GM19035 (cell line): ENCODE measurements around the gene FAM167B.
A peak's percentile ranks its signal among the peaks of the same experiment; 100 is the strongest.
"Not testable (repeated sequence)": the region's sequence is repeated elsewhere in the genome, so short reads cannot be mapped to it uniquely, and the experiment has no call there.

Experiments
- ATAC-seq: cut with Tn5 transposase; IDR thresholded peaks from one replicate; pipeline ENCODE4 v1.9.1; 2021; ENCODE audit not compliant: unreplicated experiment

Gene FAM167B

DNA sequence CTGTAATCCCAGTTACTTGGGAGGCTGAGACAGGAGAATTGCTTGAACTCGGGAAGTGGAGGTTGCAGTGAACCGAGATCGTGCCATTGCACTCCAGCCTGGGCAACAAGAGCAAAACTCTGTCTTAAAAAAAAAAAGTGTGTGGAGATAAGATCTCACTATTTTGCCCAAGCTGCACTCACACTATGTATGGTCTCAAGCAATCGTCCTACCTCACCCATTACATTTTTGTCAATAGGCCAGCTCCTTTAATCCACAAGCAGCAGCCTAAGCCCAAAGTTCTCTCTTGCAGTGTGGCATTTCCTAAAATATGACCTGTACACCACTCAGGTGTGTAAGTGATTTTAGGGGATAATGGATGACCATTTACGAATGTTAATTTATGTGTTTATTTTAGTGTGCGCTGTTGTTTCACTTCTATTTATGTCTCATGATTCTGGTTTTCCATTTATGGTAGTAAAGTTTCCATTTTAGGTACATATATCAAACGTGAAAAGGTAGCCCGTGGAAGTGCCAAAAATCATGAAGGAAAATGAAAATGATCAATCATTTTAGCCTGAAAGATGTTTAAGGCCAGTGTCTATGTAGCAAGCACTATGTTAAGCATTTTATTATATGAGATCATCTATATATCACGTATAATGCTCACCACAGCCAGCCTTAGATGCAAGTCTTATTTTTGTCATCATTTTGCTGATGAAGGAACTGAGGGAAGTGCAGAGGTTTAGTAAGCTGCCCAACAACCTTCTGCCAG lies 9.6 kb downstream of the FAM167B start:
- ATAC-seq, result no peak

- no peak for ATAC-seq
Measured at GRCh38 chr1:32257227-32257508, 10.1 kb downstream of the FAM167B start.

- ATAC-seq, result not testable (repeated sequence)
Measured at GRCh38 chr1:32263236-32263593, 16.2 kb downstream of the FAM167B start.

DNA sequence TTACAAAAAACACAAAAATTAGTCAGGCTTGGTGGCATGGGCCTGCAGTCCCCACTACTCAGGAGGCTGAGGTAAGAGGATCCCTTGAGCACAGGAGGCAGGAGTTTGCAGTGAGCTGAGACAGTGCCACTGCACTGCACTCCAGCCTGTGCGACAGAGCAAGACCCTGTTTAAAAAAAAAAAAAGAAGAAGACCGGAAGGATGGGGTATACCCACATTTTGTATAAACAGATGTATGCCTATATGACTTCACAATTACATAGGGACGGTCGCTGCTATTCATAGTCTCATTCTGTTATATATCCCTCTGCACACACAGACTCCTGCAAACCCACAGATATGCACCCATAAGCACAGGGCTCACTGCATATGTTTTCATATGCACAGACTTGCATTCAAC lies 16.7 kb downstream of the FAM167B start:
- ATAC-seq, result no peak

DNA sequence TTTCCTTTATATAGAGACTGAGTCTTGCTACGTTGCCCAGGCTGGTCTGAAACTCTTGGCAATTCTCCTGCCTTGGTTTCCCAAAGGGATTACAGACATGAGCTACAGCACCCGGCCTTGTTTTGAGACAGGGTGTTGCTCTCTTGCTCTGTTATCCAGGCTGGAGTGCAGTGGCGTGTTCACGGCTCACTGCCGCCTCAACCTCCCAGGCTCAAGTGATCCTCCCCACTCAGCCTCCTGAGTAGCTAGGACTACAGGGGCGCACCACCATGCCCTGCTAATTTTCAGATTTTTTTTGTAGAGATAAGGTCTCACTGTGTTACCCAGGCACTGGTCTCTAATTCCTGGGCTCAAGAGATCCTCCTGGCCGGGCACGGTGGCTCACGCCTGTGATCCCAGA lies 18.8 kb downstream of the FAM167B start:
- no peak for ATAC-seq

DNA sequence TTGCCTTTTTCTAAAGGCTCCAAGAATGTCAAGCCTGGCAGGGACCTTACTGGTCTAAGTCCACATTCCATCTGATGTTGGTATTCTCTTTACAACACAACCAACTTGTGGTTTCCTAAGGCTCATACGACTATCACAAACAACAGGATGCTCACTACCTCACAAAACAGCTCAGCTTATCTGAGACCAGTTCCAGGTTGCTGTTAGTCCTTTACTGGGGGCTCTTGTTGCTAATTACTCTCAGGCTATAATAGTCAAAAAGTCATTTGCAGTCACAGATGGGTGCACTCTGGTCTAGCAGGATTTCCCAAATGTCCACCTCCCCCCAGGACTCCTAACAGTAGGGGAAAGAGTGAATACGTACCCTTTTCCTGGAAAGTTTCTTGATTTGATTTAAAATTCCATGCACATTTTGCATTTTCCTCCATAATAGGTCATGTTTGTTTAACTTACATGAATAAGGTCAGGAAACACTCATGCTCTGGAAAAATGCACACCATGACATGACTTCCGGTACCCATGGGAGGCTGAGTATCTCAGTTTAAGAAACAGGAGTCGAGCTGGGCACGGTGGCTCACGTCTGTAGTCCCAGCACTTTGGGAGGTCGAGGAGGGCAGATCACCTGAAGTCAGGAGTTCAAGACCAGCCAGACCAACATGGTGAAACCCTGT lies 20.0 kb downstream of the FAM167B start:
- ATAC-seq, result no peak

GRCh38 chr1:32269744-32270143 lies 22.7 kb downstream of the FAM167B start:
- ATAC-seq, result no peak

DNA sequence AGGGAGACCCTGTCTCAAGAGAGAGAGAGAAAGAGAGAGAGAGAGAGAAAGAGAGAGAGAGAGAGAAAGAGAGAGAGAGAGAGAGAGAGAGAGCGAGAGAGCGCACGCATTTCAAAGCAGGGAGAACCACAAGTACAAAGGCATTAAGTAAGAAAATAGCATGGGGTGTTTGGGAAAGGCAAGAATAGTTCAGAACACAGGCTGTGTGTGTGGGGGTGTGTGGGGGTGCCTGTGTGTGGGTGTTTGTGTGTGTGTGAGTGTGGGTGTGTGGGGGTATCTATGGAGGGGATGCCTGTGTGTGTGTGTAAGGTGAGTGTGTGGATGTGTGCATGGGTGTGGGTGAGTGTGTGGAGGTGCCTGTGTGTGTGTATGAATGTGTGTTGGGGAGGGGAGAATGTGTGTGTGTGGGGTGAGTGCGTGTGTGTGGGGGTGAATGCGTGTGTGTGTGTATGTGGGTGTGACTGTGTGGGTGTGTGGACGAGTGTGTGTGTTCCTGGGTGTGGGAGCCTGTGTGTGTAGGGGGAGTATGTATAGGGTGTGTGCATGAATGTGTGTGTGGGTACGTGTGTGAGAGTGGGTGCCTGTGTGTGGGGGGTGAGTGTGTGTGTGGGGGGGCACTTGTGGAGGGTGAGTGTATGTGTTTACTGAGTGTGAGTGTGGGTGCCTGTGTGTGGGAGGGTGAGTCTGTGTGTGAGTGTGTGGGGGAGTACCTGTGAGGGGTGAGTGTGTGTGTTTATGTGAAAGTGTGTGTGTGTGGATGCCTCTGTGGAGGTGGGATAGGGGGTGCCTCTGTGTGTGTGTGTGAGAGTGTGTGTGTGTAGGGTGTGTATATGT lies 25.8 kb downstream of the FAM167B start:
- no peak for ATAC-seq

- ATAC-seq, result no peak
Measured at GRCh38 chr1:32273391-32274208, 26.6 kb downstream of the FAM167B start.

- ATAC-seq, result no peak
Measured at GRCh38 chr1:32274646-32275340, 27.8 kb downstream of the FAM167B start.

- no peak for ATAC-seq
Measured at GRCh38 chr1:32275424-32275823, 28.4 kb downstream of the FAM167B start.

DNA sequence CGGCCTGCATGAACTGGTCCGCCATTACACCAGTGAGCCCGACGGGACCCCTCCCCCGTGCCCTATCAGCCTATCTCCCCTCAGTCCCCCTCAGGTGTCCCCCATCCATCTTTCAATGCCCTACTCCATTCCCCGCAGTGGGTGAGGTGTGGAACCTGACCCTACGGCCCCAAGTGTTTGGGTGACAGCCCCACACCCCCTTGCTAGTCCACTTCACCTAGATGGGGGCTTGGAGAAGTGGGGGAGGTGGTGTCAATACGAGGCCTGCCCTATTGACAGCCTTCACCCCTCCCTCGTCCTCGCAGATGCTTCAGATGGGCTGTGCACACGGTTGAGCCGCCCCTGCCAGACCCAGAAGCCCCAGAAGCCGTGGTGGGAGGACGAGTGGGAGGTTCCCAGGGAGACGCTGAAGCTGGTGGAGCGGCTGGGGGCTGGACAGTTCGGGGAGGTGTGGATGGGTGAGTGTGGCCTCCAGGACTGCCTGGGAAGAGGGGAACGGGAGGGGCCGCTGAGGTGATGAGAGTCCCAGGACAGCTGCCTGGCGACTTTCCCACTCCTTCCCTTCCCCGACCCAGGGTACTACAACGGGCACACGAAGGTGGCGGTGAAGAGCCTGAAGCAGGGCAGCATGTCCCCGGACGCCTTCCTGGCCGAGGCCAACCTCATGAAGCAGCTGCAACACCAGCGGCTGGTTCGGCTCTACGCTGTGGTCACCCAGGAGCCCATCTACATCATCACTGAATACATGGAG lies 29.2 kb downstream of the FAM167B start:
- no peak for ATAC-seq

DNA sequence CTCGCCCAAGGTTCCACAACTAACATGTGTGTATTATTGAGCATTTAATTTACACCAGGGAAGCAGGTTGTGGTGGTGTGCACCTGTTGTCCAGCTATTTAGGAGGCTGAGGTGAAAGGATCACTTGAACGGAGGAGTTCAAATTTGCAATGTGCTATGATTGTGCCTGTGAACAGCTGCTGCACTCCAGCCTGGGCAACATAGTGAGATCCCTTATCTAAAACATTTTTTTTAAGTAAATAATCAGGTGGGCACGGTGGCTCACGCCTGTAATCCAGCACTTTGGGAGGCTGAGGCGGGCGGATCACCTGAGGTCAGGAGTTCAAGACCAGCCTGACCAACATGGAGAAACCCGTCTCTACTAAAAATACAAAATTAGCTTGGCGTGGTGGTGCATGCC lies 37.8 kb downstream of the FAM167B start:
- ATAC-seq, result not testable (repeated sequence)

- ATAC-seq, result no peak
Measured at GRCh38 chr1:32285658-32286057, 38.6 kb downstream of the FAM167B start.

DNA sequence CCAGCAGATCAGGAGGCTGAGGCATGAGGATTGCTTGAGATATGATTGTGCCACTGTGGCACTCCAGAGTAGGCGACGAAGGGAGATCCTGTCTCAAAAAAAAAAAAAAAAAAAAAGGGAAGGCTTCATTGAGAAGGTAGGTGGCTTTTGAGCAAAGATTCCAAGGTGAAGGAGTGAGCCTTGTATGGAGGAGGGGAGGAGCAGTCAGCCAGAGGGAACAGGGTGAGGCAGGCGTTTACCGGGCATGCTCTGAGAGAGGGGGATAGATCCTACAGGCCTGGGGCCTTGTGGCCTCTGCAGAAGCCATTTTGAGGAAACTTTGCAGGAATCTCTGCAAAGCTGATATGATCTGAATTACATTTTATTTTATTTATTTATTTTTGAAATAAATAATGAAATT lies 39.7 kb downstream of the FAM167B start:
- no peak for ATAC-seq

GRCh38 chr1:32289256-32289655 lies 42.2 kb downstream of the FAM167B start:
- ATAC-seq, result no peak

- ATAC-seq, result no peak
Measured at GRCh38 chr1:32291145-32291707, 44.2 kb downstream of the FAM167B start.

GRCh38 chr1:32291708-32292538 lies 44.9 kb downstream of the FAM167B start, which contains the start of gene HDAC1:
Gene HDAC1, plus strand, starts transcription at chr1:32292083. Its CDS starts 87 bp downstream, at chr1:32292170.
- peak; percentile 98 for ATAC-seq

GRCh38 chr1:32298211-32298610 lies 51.2 kb downstream of the FAM167B start:
- ATAC-seq, result not testable (repeated sequence)
